ENCODE measurements around the gene OPTC.
A peak's percentile ranks its signal among the peaks of the same experiment; 100 is the strongest.

OPTC gene

GRCh38 chr1:203491664-203492063, 2.3 kb upstream of the OPTC start:
- DNase-seq (ENCODE audit: low read depth in 2 of 2): no peak

GRCh38 chr1:203492082-203492747, 1.7 kb upstream of the OPTC start:
- no peak for DNase-seq (ENCODE audit: low read depth in 2 of 2)

- no peak for DNase-seq (ENCODE audit: low read depth in 2 of 2)
Observed at GRCh38 chr1:203492748-203493130, 1.2 kb upstream of the OPTC start.

- no peak for DNase-seq (ENCODE audit: low read depth in 2 of 2)
Observed at GRCh38 chr1:203495845-203496244, 1.9 kb downstream of the OPTC start.

- no peak for DNase-seq (ENCODE audit: low read depth in 2 of 2)
Observed at GRCh38 chr1:203497269-203497777, 3.4 kb downstream of the OPTC start.

- DNase-seq (ENCODE audit: low read depth in 2 of 2): no peak
Observed at GRCh38 chr1:203499643-203500278, 5.8 kb downstream of the OPTC start.

GRCh38 chr1:203500279-203500678, 6.3 kb downstream of the OPTC start:
- no peak for DNase-seq (ENCODE audit: low read depth in 2 of 2)

- no peak for DNase-seq (ENCODE audit: low read depth in 2 of 2)
Observed at GRCh38 chr1:203503836-203504235, 9.9 kb downstream of the OPTC start.

- DNase-seq (ENCODE audit: low read depth in 2 of 2): peak; percentile 68 to 75
Observed at GRCh38 chr1:203504400-203505250, 10.7 kb downstream of the OPTC start.

GRCh38 chr1:203505526-203506204, 11.7 kb downstream of the OPTC start:
- no peak for DNase-seq (ENCODE audit: low read depth in 2 of 2)

- no peak for DNase-seq (ENCODE audit: low read depth in 2 of 2)
Observed at GRCh38 chr1:203506858-203507626, 13.1 kb downstream of the OPTC start.

GRCh38 chr1:203507759-203508158, 13.8 kb downstream of the OPTC start:
- no peak for DNase-seq (ENCODE audit: low read depth in 2 of 2)

GRCh38 chr1:203508463-203509073, 14.6 kb downstream of the OPTC start:
- no peak for DNase-seq (ENCODE audit: low read depth in 2 of 2)

- no peak for DNase-seq (ENCODE audit: low read depth in 2 of 2)
Observed at GRCh38 chr1:203509135-203509534, 15.2 kb downstream of the OPTC start.

- DNase-seq (ENCODE audit: low read depth in 2 of 2): no peak
Observed at GRCh38 chr1:203511513-203511912, 17.6 kb downstream of the OPTC start.

GRCh38 chr1:203511930-203512329, 18.0 kb downstream of the OPTC start:
- no peak for DNase-seq (ENCODE audit: low read depth in 2 of 2)

- DNase-seq (ENCODE audit: low read depth in 2 of 2): no peak
Observed at GRCh38 chr1:203512517-203512847, 18.5 kb downstream of the OPTC start.

- peak; percentile 33 to 36 for DNase-seq (ENCODE audit: low read depth in 2 of 2)
Observed at GRCh38 chr1:203512848-203513584, 19.1 kb downstream of the OPTC start.

- no peak for DNase-seq (ENCODE audit: low read depth in 2 of 2)
Observed at GRCh38 chr1:203513585-203514031, 19.7 kb downstream of the OPTC start.

GRCh38 chr1:203516184-203516583, 22.2 kb downstream of the OPTC start:
- DNase-seq (ENCODE audit: low read depth in 2 of 2): no peak

Data from activated CD4-positive, alpha-beta T cell treated with anti-CD3 and anti-CD28 coated beads for 24 hours (primary cell).